CD14-positive monocyte (primary cell): ENCODE results near the gene GDI2. TPM values are rescaled to one million over a fixed set of nuclear protein-coding genes. Genes with fewer than 3 reads are reported as not detected.
A peak's percentile ranks its signal among the peaks of the same experiment; 100 is the strongest.

Experiments used
- DNase-seq, 3 donors: peaks; one replicate each; pipeline ENCODE4 v3.0.0-alpha.2; 2011 to 2022
- H2AFZ ChIP-seq: 2 replicates; pipeline ENCODE4 v1.6.0; 2012; ENCODE audit warnings: mild to moderate bottlenecking, low read depth, low read length, inconsistent platforms; ENCODE audit not compliant: insufficient read depth, poor library complexity, severe bottlenecking
- H3K27ac ChIP-seq, 2 donors: 1 replicate in 1 of 2; 2 replicates in 1 of 2; pipeline ENCODE4 v1.5.1; 2012 to 2013; ENCODE audit warnings: low read length in 2 of 2, control low read depth in 1 of 2, inconsistent platforms in 1 of 2, low read depth in 1 of 2, mild to moderate bottlenecking in 1 of 2
- H3K27me3 ChIP-seq, 2 donors: one replicate each; pipeline versions ENCODE4 v1.6.0 to v1.6.1; 2011 to 2013; ENCODE audit warnings: low read length in 2 of 2; ENCODE audit not compliant: control insufficient read depth in 2 of 2, insufficient read depth in 2 of 2
- H3K36me3 ChIP-seq, 2 donors: replicated peaks in 1 of 2; 1 replicate in 1 of 2; 2 replicates in 1 of 2; pipeline versions ENCODE4 v1.5.1 to v1.6.1; 2012 to 2013; ENCODE audit warnings: low read length in 2 of 2, control low read depth in 1 of 2, inconsistent platforms in 1 of 2, mild to moderate bottlenecking in 1 of 2; ENCODE audit not compliant: insufficient read depth in 2 of 2, control insufficient read depth in 1 of 2
- H3K4me1 ChIP-seq, 2 donors: 1 replicate in 1 of 2; 2 replicates in 1 of 2; pipeline versions ENCODE4 v1.5.1 to v1.6.1; 2012 to 2013; ENCODE audit warnings: low read length in 2 of 2, control low read depth in 1 of 2, inconsistent platforms in 1 of 2, mild to moderate bottlenecking in 1 of 2, moderate library complexity in 1 of 2; ENCODE audit not compliant: insufficient read depth in 2 of 2, control insufficient read depth in 1 of 2
- H3K4me2 ChIP-seq: replicated peaks from 2 replicates; pipeline ENCODE3; 2012; ENCODE audit warnings: low read length, moderate library complexity, mild to moderate bottlenecking; ENCODE audit not compliant: poor library complexity, severe bottlenecking; ENCODE audit errors: extremely low read depth
- H3K4me3 ChIP-seq, 3 experiments: fragments of 200-600 bp in 1 of 3; sonication (generic) in 1 of 3; replicated peaks in 1 of 3; 1 replicate in 2 of 3; 2 replicates in 1 of 3; pipeline ENCODE4 v1.5.1; 2011 to 2013; ENCODE audit warnings: low read length in 3 of 3, mild to moderate bottlenecking in 3 of 3, control low read depth in 2 of 3, low read depth in 2 of 3, inconsistent platforms in 1 of 3, moderate library complexity in 1 of 3
- H3K79me2 ChIP-seq: 2 replicates; pipeline ENCODE4 v1.6.0; 2012; ENCODE audit warnings: mild to moderate bottlenecking, control low read depth, inconsistent platforms, low read length, moderate library complexity; ENCODE audit not compliant: insufficient read depth
- H3K9ac ChIP-seq: 2 replicates; pipeline ENCODE4 v1.6.0; 2017; ENCODE audit warnings: low read length, mild to moderate bottlenecking; ENCODE audit not compliant: insufficient read depth, poor library complexity, severe bottlenecking
- H3K9me3 ChIP-seq, 2 donors: replicated peaks in 1 of 2; 1 replicate in 1 of 2; 2 replicates in 1 of 2; pipeline versions ENCODE4 v1.5.1 to v1.6.1; 2012 to 2013; ENCODE audit warnings: low read length in 2 of 2, control low read depth in 1 of 2; ENCODE audit not compliant: control insufficient read depth in 1 of 2, insufficient read depth in 1 of 2
- H4K20me1 ChIP-seq: 2 replicates; pipeline ENCODE4 v1.6.0; 2012; ENCODE audit warnings: mild to moderate bottlenecking, low read length, control low read depth, moderate library complexity; ENCODE audit not compliant: insufficient read depth
- H3K27ac Mint-ChIP-seq, 7 donors: one replicate each; pipeline ENCODE4 v1.8.0; 2020; ENCODE audit warnings: mild to moderate bottlenecking in 7 of 7, mixed read lengths in 7 of 7, moderate library complexity in 6 of 7, inconsistent platforms in 2 of 7
- H3K27me3 Mint-ChIP-seq, 3 donors: one replicate each; pipeline ENCODE4 v1.8.0; 2021 to 2022; ENCODE audit warnings: low read depth in 3 of 3, mild to moderate bottlenecking in 3 of 3, mixed read lengths in 3 of 3, moderate library complexity in 3 of 3, inconsistent platforms in 1 of 3
- H3K36me3 Mint-ChIP-seq, 2 donors: one replicate each; pipeline ENCODE4 v1.8.0; 2020; ENCODE audit warnings: mixed read lengths in 2 of 2, inconsistent platforms in 1 of 2, mild to moderate bottlenecking in 1 of 2
- H3K4me1 Mint-ChIP-seq: one replicate; pipeline ENCODE4 v1.8.0; 2020; ENCODE audit warnings: mild to moderate bottlenecking, mixed read lengths
- H3K4me3 Mint-ChIP-seq, 2 donors: one replicate each; pipeline ENCODE4 v1.8.0; 2020; ENCODE audit warnings: mild to moderate bottlenecking in 2 of 2, mixed read lengths in 2 of 2, moderate library complexity in 1 of 2
- H3K9me3 Mint-ChIP-seq, 7 donors: one replicate each; pipeline ENCODE4 v1.8.0; 2020 to 2022; ENCODE audit warnings: mixed read lengths in 7 of 7, mild to moderate bottlenecking in 6 of 7, moderate library complexity in 6 of 7, inconsistent platforms in 2 of 7
- WGBS: methylation state at CpG from one replicate; pipeline ENCODE4 v1.1.5; 2013; ENCODE audit warnings: missing lambda C conversion rate; ENCODE audit not compliant: insufficient coverage; 5-methylcytosine and 5-hydroxymethylcytosine counted together
- intact Hi-C, 2 donors: fragments of 100-400 bp; cut with micrococcal nuclease; formaldehyde crosslinking; loops; one replicate each; pipeline versions ENCODE4 v1.15.0 to v1.15.1; 2023
- polyA plus RNA-seq, 3 donors: library from polyadenylated mRNA; depleted of rRNA in 1 of 3; unstranded in 2 of 3; stranded (reverse) in 1 of 3; fragments of 300-500 nt in 2 of 3; fragments of >200 nt in 1 of 3; fragmentation: Illumina TruSeq in 2 of 3; gene quantifications; 1 replicate in 2 of 3; 2 replicates in 1 of 3; pipeline ENCODE4 v1.2.3, GENCODE V29; 2012 to 2021
- TF ChIP-seq, protein P1 (sequence below): fragments of 200-600 bp; IDR thresholded peaks from one replicate; pipeline ENCODE4 v1.8.0; 2022; ENCODE audit warnings: antibody characterized with exemption, mild to moderate bottlenecking

GDI2 gene
- polyA plus RNA-seq, 3 donors: 100 to 320 (median 316) TPM

DNA sequence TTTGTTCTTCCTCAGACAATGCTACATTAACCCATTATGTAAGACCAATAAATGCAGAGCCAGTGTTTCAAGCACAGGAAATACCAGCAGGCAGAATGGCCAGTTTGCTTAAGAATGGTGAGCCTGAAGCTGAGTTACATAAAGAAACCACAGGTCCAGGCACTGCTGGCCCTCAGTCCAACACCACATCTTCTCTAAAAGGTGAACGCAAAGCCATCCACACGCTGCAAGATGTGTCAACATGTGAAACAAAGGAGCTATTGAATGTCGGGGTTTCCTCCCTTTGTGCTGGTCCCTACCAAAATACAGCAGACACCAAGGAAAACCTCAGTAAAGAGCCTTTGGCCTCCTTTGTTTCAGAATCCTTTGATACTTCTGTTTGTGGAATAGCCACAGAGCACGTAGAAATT lies 64.8 kb downstream of the GDI2 start:
- no peaks in the 10 kb centered on the region for H3K9me3 Mint-ChIP-seq
- no peaks in the 10 kb centered on the region for H3K4me1 Mint-ChIP-seq
- H3K27me3 ChIP-seq: no peaks in the 10 kb centered on the region
- H3K27ac Mint-ChIP-seq: no peak overlapping the region
- no peak overlapping the region for H3K9ac ChIP-seq
- TF ChIP-seq, protein P1, sequence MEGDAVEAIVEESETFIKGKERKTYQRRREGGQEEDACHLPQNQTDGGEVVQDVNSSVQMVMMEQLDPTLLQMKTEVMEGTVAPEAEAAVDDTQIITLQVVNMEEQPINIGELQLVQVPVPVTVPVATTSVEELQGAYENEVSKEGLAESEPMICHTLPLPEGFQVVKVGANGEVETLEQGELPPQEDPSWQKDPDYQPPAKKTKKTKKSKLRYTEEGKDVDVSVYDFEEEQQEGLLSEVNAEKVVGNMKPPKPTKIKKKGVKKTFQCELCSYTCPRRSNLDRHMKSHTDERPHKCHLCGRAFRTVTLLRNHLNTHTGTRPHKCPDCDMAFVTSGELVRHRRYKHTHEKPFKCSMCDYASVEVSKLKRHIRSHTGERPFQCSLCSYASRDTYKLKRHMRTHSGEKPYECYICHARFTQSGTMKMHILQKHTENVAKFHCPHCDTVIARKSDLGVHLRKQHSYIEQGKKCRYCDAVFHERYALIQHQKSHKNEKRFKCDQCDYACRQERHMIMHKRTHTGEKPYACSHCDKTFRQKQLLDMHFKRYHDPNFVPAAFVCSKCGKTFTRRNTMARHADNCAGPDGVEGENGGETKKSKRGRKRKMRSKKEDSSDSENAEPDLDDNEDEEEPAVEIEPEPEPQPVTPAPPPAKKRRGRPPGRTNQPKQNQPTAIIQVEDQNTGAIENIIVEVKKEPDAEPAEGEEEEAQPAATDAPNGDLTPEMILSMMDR: no peak
- H2AFZ ChIP-seq: no peak overlapping the region
- no peaks in the 10 kb centered on the region for H3K9me3 ChIP-seq
- 100% methylated on average over 3 of the region's 4 CpGs for WGBS
- H3K79me2 ChIP-seq: no peaks in the 10 kb centered on the region
- DNase-seq: no peak
- intact Hi-C loops: no loop called here
- H3K27ac ChIP-seq: no peak overlapping the region
- peaks cover 8% of the 10 kb centered on the region for H4K20me1 ChIP-seq
- H3K36me3 ChIP-seq: peaks cover 58 to 100% of the 10 kb centered on the region in 2 donors
- no peaks in the 10 kb centered on the region for H3K4me1 ChIP-seq
- H3K4me2 ChIP-seq: no peak overlapping the region
- no peak overlapping the region for H3K4me3 ChIP-seq
- peaks cover 74 to 79% of the 10 kb centered on the region in 2 donors for H3K36me3 Mint-ChIP-seq
- no peak overlapping the region for H3K4me3 Mint-ChIP-seq
- H3K27me3 Mint-ChIP-seq: peaks cover 0 to 1% (median 0%) of the 10 kb centered on the region in 3 donors

DNA sequence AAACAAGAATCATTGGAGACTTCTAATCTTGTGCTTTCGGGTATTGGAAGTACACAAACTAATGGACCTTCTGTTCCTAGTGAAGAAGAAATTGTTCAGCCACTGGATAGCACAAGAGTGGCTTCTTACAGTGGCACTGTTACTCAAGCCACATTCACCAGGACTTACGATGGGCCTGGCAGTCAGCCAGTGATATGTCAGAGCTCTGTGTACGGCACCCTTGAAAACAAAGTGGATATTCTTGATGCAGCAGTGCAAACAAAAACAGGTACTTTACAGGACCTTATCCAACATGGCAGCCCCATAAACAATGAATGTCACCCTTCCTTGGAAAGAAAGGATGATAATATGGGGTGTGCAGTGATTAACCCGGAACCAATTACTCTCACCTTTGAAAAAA lies 67.0 kb downstream of the GDI2 start:
- peak overlapping the region in 1 of 7 donors; percentile 8 for H3K27ac Mint-ChIP-seq

More for the DNA sequence above, 67.0 kb downstream of the GDI2 start:
- Histone ChIP-seq H3K79me2 (no peaks in the 10 kb centered on the region), H3K27me3 (no peaks in the 10 kb centered on the region), H4K20me1 (no peaks in the 10 kb centered on the region), H3K4me2 (no peak overlapping the region), H2AFZ (no peak overlapping the region), H3K27ac (no peak overlapping the region), H3K9ac (no peak overlapping the region), H3K4me3 (no peak overlapping the region), H3K4me1 (no peaks in the 10 kb centered on the region), H3K9me3 (no peaks in the 10 kb centered on the region), H3K36me3 (peaks cover 69 to 100% of the 10 kb centered on the region in 2 donors)
- 93% methylated on average over 2 of the region's 4 CpGs for WGBS
- no peaks in the 10 kb centered on the region for H3K4me1 Mint-ChIP-seq
- DNase-seq: no peak
- no peak overlapping the region for H3K4me3 Mint-ChIP-seq
- H3K27me3 Mint-ChIP-seq: no peaks in the 10 kb centered on the region
- H3K36me3 Mint-ChIP-seq: peaks cover 74 to 80% of the 10 kb centered on the region in 2 donors
- TF ChIP-seq, protein P1: no peak
- no peaks in the 10 kb centered on the region for H3K9me3 Mint-ChIP-seq
- intact Hi-C loops: no loop called here
